DMS153 treated with DMSO at 0.1 percent for 48 hours (cell line): ENCODE measurements around the gene KLHL26.

Experiments used
- DNase-seq: peaks from one replicate; lab custom pipeline; 2025; ENCODE audit not compliant: unreplicated experiment; lab: John Stamatoyannopoulos, UW

The KLHL26 gene

DNA sequence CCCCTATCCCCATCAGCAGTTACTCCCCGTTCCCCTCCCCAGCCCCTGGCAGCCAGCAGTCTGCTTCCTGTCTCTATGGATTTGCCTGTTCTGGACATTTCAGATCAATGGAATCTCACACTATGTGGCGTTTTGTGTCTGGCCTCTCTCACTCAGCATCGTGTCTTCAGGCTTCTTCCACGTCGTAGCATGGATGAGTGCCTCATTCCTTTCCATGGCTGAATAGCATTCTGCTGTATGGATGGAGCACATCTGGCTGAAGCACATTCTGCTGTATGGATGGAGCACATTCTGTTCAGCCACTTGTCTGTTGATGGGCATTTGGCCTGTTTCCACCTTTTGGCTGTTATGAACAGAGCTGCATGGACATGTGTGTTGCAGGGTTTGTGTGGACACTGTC is 76.2 kb downstream of the KLHL26 start:
- DNase-seq: no peak

DNA sequence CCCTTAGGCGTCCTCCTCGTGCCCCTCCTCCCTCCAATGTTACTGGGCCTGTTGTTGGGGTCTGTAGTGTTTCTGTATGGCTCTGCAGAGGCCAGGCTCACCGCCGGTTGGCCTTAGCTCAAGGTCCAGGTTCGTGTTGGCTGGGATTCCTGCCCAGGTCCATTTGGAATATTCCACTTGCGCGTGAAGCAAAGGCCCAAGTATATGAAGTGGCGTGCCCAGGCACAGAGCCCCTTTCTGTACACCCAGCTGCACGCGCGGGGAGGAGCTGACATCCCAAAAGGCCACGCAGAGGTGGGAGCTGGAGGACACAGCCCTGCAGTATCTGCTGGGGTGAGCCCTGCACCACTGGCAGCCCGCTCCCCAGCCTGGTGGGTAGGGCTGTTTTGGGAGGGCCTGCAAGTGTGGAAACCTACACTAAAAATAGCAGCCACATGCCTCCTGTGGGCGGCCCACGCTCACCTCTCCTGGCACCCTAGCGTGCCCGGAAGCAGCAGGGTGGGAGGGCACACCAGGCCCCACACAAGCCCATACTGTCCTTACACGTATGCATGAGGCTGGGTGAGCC is 76.8 kb downstream of the KLHL26 start:
- no peak for DNase-seq

DNA sequence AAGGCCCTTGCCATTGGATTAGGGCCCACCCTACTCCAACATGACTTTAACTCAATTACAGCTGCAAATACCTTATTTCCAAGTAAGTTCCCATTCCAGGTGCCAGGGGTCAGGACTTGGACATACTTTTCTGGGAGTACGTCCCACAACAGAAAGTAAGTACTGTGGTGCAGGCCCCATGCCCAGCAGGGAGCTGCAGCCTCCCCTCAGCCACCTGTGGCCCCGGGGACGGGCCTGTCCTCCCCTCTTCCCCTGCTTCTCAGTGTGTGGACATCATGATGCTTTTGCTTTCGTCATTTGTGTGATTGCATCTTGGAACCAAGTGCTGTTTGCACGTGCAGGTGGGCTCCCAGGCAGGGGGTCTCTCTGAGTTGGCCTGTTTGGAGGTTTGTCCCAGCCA is 78.6 kb downstream of the KLHL26 start:
- no peak for DNase-seq

DNA sequence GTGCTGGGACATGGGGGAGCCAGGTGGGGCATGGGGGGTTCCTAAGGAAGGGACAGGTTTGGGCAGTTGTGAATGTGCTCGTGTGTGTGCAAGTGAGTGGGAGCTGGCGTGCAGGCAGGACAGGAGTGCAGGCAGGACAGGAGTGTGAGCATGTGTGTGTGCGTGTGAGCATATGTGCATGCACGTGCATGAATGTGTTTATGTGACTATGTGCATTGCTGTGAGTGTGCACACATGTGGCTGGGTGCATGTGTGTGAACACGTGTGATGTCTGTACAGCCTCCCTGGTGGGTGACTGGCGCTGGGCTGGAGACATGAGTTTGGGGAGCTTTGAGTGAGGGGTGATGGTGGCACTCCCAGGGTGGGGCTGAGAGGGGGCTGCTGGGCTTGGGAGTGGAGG is 80.0 kb downstream of the KLHL26 start:
- DNase-seq: no peak

DNA sequence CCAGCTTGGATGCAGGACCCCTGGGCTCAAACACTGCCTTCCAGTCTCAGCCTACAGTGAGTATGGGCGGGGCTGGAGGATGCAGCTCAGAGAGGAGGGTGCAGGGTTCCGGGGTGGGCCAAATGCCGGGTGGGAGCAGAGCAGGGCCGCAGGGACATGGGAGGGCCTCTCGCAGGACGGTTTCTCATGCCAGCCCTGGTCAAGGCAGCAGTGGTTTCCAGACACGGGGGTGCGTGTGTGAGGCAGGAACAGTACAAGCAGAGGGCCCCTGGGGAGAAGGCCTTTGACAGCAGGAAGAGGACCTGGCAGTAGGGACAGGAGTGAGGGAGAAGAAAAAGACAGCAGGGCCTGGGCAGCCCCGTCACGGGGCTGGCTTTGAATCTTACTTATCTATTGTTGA is 80.8 kb downstream of the KLHL26 start:
- no peak for DNase-seq

DNA sequence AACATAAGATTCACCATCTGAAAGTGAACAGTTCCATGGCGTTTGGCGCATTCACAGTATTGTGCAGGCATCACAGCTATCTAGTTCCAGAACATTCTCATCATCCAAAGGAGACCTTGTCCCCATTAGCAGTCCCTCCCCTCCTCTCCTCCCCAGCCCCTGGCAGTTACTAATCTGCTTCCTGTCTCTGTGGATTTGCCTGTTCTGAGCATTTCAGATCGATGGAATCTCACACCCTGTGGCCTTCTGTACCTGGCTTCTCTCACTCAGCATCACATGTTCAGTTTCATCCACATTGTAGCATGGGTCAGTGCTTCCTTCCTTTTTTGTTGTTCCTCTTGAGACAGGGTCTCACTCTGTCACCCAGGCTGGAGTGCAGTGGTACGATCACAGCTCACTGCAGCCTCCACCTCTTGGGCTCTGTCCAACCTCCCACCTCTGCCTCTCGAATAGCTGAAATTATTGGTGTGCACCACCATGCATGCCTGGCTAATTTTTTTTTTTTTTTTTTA is 81.2 kb downstream of the KLHL26 start:
- DNase-seq: no peak

DNA sequence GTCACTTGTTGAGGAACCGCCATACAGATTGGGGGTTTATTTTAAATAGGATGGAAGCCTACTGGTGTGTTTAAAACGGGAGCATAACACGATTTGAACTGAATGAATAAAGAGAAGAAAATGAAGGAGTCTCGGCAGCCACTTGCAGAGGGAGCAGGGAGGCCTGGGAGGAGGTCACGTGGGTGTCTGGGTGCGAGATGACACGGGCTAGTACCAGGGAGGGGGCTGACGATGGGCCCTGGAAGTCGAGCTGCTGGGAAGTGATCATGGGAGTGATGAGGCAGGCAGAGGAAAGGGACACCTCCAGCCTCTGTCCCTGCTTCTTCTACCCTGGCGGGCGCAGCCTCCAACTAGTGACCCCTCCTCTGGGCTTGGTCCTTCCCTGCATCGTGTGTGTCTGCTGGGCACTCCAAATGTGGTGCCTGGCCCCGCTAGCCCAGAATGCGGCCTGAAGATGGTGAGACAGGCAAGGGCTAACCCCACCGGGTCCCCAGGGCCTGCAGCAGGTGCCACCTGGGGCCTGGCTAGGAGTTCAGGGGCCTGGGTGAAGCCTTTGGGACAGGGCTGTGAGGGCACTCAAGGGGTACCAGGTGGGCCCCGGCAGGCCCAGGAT is 82.1 kb downstream of the KLHL26 start:
- DNase-seq: no peak

DNA sequence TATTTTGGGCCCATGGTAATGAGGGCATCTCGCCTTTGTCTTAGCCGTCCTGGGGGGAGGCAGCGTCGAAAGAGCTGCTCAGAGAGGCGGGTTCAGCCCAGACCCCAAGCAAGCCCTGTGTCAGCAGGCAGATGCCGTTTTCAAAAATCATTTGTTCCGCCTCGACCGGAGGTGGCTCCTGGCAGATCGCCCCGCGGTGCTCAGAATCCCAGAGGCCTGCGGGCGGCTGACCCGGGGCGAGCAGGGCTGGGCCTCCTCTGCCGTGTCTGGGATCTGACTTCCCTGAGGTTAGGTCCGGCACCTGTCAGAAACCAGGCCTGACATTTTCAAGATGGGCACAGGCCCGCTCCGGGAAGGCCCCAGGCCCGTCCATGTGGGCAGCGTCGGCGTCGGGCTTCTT is 82.7 kb downstream of the KLHL26 start:
- no peak for DNase-seq
